Smooth muscle cell (in vitro differentiated cells): ENCODE data around the gene ATP6V0A4. TPM values are rescaled to one million over a fixed set of nuclear protein-coding genes. Genes with fewer than 3 reads are reported as not detected.

ENCODE experiments used
- DNase-seq: peaks from one replicate; lab custom pipeline; 2025; ENCODE audit not compliant: unreplicated experiment; lab: John Stamatoyannopoulos, UW
- H2AFZ ChIP-seq: fragments of 200-600 bp; sonication (generic); 2 replicates; pipeline ENCODE4 v1.6.0; 2016; ENCODE audit warnings: antibody characterized with exemption, low read depth, mild to moderate bottlenecking
- H3F3A ChIP-seq: fragments of 200-600 bp; sonication (generic); 2 replicates; pipeline ENCODE4 v1.6.0; 2017; ENCODE audit warnings: antibody characterized with exemption, low read depth
- H3K27ac ChIP-seq: fragments of 200-600 bp; sonication (generic); 2 replicates; pipeline ENCODE4 v1.5.1; 2016; ENCODE audit warnings: low read depth, mild to moderate bottlenecking
- H3K27me3 ChIP-seq: fragments of 200-600 bp; sonication (generic); 2 replicates; pipeline ENCODE4 v1.6.1; 2016; ENCODE audit warnings: low read depth, mild to moderate bottlenecking
- H3K36me3 ChIP-seq: fragments of 200-600 bp; sonication (generic); 2 replicates; pipeline ENCODE4 v1.5.1; 2016; ENCODE audit warnings: low read depth
- H3K4me1 ChIP-seq: fragments of 200-600 bp; sonication (generic); 2 replicates; pipeline ENCODE4 v1.5.1; 2016; ENCODE audit warnings: low read depth
- H3K4me2 ChIP-seq: fragments of 200-600 bp; sonication (generic); 2 replicates; pipeline ENCODE4 v1.6.0; 2016; ENCODE audit warnings: mild to moderate bottlenecking
- H3K4me3 ChIP-seq: fragments of 200-600 bp; sonication (generic); 2 replicates; pipeline ENCODE4 v1.5.1; 2016; ENCODE audit warnings: mild to moderate bottlenecking
- H3K79me2 ChIP-seq: fragments of 200-600 bp; sonication (generic); 2 replicates; pipeline ENCODE4 v1.6.0; 2016; ENCODE audit warnings: low read depth, mild to moderate bottlenecking
- H3K9ac ChIP-seq: fragments of 200-600 bp; sonication (generic); 2 replicates; pipeline ENCODE4 v1.6.0; 2016; ENCODE audit warnings: low read depth
- H3K9me3 ChIP-seq: fragments of 200-600 bp; sonication (generic); replicated peaks from 2 replicates; pipeline ENCODE4 v1.5.1; 2016; ENCODE audit warnings: low read depth
- H4K20me1 ChIP-seq: fragments of 200-600 bp; sonication (generic); 2 replicates; pipeline ENCODE4 v1.6.0; 2016; ENCODE audit warnings: low read depth
- WGBS: methylation state at CpG from one replicate; pipeline ENCODE4 v1.1.7; 2016; ENCODE audit warnings: low lambda C conversion rate; 5-methylcytosine and 5-hydroxymethylcytosine counted together
- polyA plus RNA-seq: library from polyadenylated mRNA; unstranded; fragments of >200 nt; fragmentation: Nextera tagmentation; extraction: Ambion mirVana; gene quantifications from 2 replicates; pipeline ENCODE4 v1.2.1, GENCODE V29; 2016
- total RNA-seq: library from RNA; depleted of rRNA; stranded (reverse); fragments of >200 nt; gene quantifications from 2 replicates; pipeline ENCODE4 v1.2.3, GENCODE V29; 2014
- TF ChIP-seq, protein P1 (sequence below): fragments of 200-600 bp; sonication (generic); IDR thresholded peaks from 2 replicates; pipeline ENCODE4 v1.5.1; 2017; ENCODE audit warnings: borderline replicate concordance, mild to moderate bottlenecking, antibody characterized with exemption; ENCODE audit not compliant: insufficient read depth, poor library complexity, severe bottlenecking

The ATP6V0A4 gene
- total and polyA plus RNA-seq, 2 experiments from 2014 or later: 0.40 TPM; not detected in 1

DNA sequence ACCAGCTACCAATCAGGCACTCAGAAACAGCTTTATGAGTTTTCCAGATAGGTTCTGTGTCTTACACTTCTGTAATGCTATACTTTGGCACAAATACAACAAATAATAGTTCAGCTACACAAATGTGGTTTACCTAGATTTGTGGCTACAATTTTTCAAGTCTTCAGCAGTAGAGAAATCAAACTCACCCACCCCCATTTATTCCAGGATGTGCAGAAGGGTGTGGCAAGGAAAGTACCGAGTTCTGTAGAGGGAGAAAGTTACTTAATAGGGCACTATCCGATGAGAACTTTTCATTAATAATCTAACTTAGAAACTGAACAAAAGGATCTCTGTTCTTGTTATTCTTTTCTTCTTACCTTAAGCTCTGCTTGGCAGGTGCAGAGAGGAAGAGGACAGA lies 30.3 kb upstream of the ATP6V0A4 start:
- WGBS: 85% methylated on average over 2 of the region's 2 CpGs
- Histone ChIP-seq H3K9me3 (no peaks in the 10 kb centered on the region), H3K4me3 (no peak overlapping the region), H3K79me2 (no peaks in the 10 kb centered on the region), H2AFZ (no peak overlapping the region), H3K9ac (no peak overlapping the region), H3K4me1 (no peaks in the 10 kb centered on the region), H3K27ac (no peak overlapping the region), H3K4me2 (no peak overlapping the region), H3K27me3 (no peaks in the 10 kb centered on the region), H3K36me3 (no peaks in the 10 kb centered on the region), H3F3A (no peaks in the 10 kb centered on the region), H4K20me1 (no peaks in the 10 kb centered on the region)
- TF ChIP-seq, protein P1, sequence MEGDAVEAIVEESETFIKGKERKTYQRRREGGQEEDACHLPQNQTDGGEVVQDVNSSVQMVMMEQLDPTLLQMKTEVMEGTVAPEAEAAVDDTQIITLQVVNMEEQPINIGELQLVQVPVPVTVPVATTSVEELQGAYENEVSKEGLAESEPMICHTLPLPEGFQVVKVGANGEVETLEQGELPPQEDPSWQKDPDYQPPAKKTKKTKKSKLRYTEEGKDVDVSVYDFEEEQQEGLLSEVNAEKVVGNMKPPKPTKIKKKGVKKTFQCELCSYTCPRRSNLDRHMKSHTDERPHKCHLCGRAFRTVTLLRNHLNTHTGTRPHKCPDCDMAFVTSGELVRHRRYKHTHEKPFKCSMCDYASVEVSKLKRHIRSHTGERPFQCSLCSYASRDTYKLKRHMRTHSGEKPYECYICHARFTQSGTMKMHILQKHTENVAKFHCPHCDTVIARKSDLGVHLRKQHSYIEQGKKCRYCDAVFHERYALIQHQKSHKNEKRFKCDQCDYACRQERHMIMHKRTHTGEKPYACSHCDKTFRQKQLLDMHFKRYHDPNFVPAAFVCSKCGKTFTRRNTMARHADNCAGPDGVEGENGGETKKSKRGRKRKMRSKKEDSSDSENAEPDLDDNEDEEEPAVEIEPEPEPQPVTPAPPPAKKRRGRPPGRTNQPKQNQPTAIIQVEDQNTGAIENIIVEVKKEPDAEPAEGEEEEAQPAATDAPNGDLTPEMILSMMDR: no peak
- DNase-seq: no peak

DNA sequence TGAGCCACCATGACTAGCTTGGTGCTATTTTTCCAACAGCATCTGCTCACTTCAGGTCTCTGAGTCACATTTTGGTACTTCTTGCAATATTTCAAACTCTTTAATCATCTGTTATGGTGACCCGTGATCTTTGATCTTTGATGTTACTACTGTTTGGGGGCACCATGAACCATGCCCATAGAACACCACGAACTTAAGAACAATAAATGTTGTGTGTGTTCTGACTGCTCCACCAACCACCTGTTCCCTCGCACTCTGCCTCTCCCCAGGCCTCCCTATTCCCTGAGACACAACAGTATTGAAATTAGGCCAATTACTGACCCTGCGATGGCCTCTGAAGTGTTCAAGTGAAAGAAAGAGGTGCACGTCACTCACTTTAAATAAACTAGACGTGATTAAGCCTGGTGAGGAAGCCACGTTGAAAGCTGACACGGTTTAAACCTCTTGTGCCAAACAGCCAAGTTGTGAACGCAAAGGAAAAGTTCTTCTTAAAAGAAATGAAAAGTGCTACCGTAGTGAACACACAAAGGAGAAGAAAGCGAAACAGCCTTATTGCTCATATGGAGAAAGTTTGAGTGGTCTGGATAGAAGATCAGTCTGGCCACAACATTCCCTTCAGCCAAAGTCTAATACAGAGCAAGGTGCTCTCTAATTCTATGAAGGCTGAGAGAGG lies 27.2 kb upstream of the ATP6V0A4 start:
- Histone ChIP-seq H3K4me2 (no peak overlapping the region), H3K9ac (no peak overlapping the region), H3K9me3 (no peaks in the 10 kb centered on the region), H4K20me1 (no peaks in the 10 kb centered on the region), H3K79me2 (no peaks in the 10 kb centered on the region), H3K4me3 (no peak overlapping the region), H3K36me3 (no peaks in the 10 kb centered on the region), H3K27ac (no peak overlapping the region), H3F3A (no peaks in the 10 kb centered on the region), H3K4me1 (no peaks in the 10 kb centered on the region), H2AFZ (no peak overlapping the region), H3K27me3 (no peaks in the 10 kb centered on the region)
- no peak for DNase-seq
- 95% methylated on average over 11 of the region's 11 CpGs for WGBS
- TF ChIP-seq, protein P1: no peak

DNA sequence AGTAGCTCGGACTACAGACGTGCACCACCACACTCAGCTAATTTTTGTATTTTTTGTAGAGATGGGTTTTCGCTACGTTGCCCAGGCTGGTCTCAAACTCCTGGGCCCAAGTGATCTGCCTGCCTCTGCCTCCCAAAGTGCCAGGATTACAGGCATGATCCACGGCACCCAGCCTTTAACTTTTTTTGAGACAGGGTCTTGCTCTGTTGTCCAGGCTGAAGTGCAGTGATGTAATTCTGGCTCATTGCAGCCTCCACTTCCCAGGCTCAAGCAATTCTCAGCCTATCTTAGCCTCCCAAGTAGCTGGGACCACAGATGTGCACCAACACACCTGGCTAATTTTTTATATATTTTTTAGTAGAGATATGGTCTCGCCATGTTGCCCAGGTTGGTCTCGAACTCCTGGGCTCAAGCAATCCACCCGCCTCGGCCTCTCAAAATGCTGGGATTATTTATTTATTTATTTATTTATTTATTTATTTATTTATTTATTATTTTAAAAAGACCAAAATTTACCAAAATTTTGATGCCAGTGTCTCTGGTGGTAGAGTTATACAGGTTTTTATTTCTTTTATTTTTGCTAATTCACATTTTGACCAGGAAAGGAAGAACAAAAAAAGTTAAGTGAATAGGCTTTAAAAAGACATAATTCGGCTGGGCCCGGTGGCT lies 25.0 kb upstream of the ATP6V0A4 start:
- no peaks in the 10 kb centered on the region for H3K9me3 ChIP-seq
- TF ChIP-seq, protein P1: no peak
- no peaks in the 10 kb centered on the region for H3K4me1 ChIP-seq
- H2AFZ ChIP-seq: no peak overlapping the region
- no peaks in the 10 kb centered on the region for H3K27me3 ChIP-seq
- 91% methylated on average over 11 of the region's 11 CpGs for WGBS
- no peaks in the 10 kb centered on the region for H3K79me2 ChIP-seq
- H3K4me2 ChIP-seq: no peak overlapping the region
- H3K4me3 ChIP-seq: no peak overlapping the region
- no peak overlapping the region for H3K9ac ChIP-seq
- DNase-seq: no peak
- H3K36me3 ChIP-seq: no peaks in the 10 kb centered on the region
- no peaks in the 10 kb centered on the region for H4K20me1 ChIP-seq
- no peak overlapping the region for H3K27ac ChIP-seq
- no peaks in the 10 kb centered on the region for H3F3A ChIP-seq
